Effector CD8-positive, alpha-beta T cell (primary cell): Measurements from ENCODE around the gene DUS2.
A peak's percentile ranks its signal among the peaks of the same experiment; 100 is the strongest.

Experiments used
- DNase-seq: peaks from one replicate; lab custom pipeline; 2025; lab: John Stamatoyannopoulos, UW

DUS2 gene

GRCh38 chr16:68077866-68078700 is 55.0 kb downstream of the DUS2 start:
- no peak for DNase-seq

- no peak for DNase-seq
Measured at GRCh38 chr16:68078701-68079375, 55.8 kb downstream of the DUS2 start.

- no peak for DNase-seq
Measured at GRCh38 chr16:68079376-68079625, 56.2 kb downstream of the DUS2 start.

GRCh38 chr16:68079626-68080344 is 56.7 kb downstream of the DUS2 start:
- peak; percentile 27 for DNase-seq

- DNase-seq = no peak
Measured at GRCh38 chr16:68081861-68082628, 59.0 kb downstream of the DUS2 start.

- no peak for DNase-seq
Measured at GRCh38 chr16:68082629-68083238, 59.6 kb downstream of the DUS2 start.

GRCh38 chr16:68083239-68083781 is 60.2 kb downstream of the DUS2 start:
- DNase-seq = no peak

GRCh38 chr16:68083861-68084503 is 60.9 kb downstream of the DUS2 start:
- no peak for DNase-seq

- peak; percentile 76 for DNase-seq
Measured at GRCh38 chr16:68084504-68085258, 61.6 kb downstream of the DUS2 start.

GRCh38 chr16:68085259-68086071 is 62.4 kb downstream of the DUS2 start, which contains the start of gene NFATC3:
Gene NFATC3, plus strand, starts transcription at chr16:68085370. Its CDS starts 312 bp downstream, at chr16:68085682.
- DNase-seq = peak; percentile 98

GRCh38 chr16:68086336-68086841 is 63.3 kb downstream of the DUS2 start:
- no peak for DNase-seq

- no peak for DNase-seq
Measured at GRCh38 chr16:68086860-68087268, 63.8 kb downstream of the DUS2 start.

- no peak for DNase-seq
Measured at GRCh38 chr16:68087688-68088087, 64.6 kb downstream of the DUS2 start.

GRCh38 chr16:68088130-68088972 is 65.3 kb downstream of the DUS2 start:
- DNase-seq = no peak

- DNase-seq = no peak
Measured at GRCh38 chr16:68089067-68089466, 66.0 kb downstream of the DUS2 start.

- DNase-seq = no peak
Measured at GRCh38 chr16:68090130-68090529, 67.0 kb downstream of the DUS2 start.

- no peak for DNase-seq
Measured at GRCh38 chr16:68090533-68090932, 67.4 kb downstream of the DUS2 start.
